PC-3 (cell line): Measurements from ENCODE around the gene ZC4H2. TPM values are rescaled to one million over a fixed set of nuclear protein-coding genes. Genes with fewer than 3 reads are reported as not detected.

Experiments
- ATAC-seq: fragments of 200-7000 bp; cut with Tn5 transposase; 2 replicates; pipeline ENCODE4 v1.9.1; 2020; ENCODE audit warnings: mild to moderate bottlenecking, moderate library complexity
- BruUV-seq: library from RNA; stranded (reverse); fragments of 400-500 nt; replicated peaks from 2 replicates; lab custom pipeline; 2021; lab: Mats Ljungman, UMichigan
- CTCF ChIA-PET: fragments of 300-600 bp; sonication (Branson Sonifier 250); formaldehyde crosslinking; loops from one replicate; lab custom pipeline; 2022; ENCODE audit warnings: antibody characterized with exemption; lab: Charles Lee
- POLR2A ChIA-PET: fragments of 300-600 bp; sonication (Branson Sonifier 250); formaldehyde crosslinking; loops from one replicate; lab custom pipeline; 2022; ENCODE audit warnings: antibody characterized with exemption; ENCODE audit not compliant: unreplicated experiment; lab: Charles Lee
- DNase-seq: peaks from one replicate; pipeline ENCODE4 v3.0.0-alpha.2; 2015
- H2AFZ ChIP-seq: fragments of 300-600 bp; sonication (generic); 2 replicates; pipeline ENCODE4 v1.6.0; 2016; ENCODE audit warnings: antibody characterized with exemption, low read length
- H3F3A ChIP-seq: fragments of 300-600 bp; sonication (generic); one replicate; pipeline ENCODE4 v1.6.0; 2017; ENCODE audit warnings: antibody characterized with exemption, low read length, control low read depth, mild to moderate bottlenecking; ENCODE audit not compliant: unreplicated experiment
- H3K27ac ChIP-seq: fragments of 300-600 bp; sonication (generic); 2 replicates; pipeline ENCODE4 v1.5.1; 2016; ENCODE audit warnings: mild to moderate bottlenecking, low read length
- H3K27me3 ChIP-seq: fragments of 300-600 bp; sonication (generic); 2 replicates; pipeline ENCODE4 v1.6.1; 2016; ENCODE audit warnings: low read length, mixed read lengths
- H3K36me3 ChIP-seq: fragments of 300-600 bp; sonication (generic); 2 replicates; pipeline ENCODE4 v1.6.1; 2016; ENCODE audit warnings: low read depth, mixed run types, low read length, mixed read lengths
- H3K4me1 ChIP-seq: fragments of 300-600 bp; sonication (generic); 2 replicates; pipeline ENCODE4 v1.5.1; 2016; ENCODE audit warnings: low read length; ENCODE audit not compliant: insufficient read depth
- H3K4me2 ChIP-seq: fragments of 300-600 bp; sonication (generic); 2 replicates; pipeline ENCODE4 v1.6.0; 2016; ENCODE audit warnings: low read length
- H3K4me3 ChIP-seq: fragments of 300-600 bp; sonication (generic); 2 replicates; pipeline ENCODE4 v1.5.1; 2016; ENCODE audit warnings: mild to moderate bottlenecking, low read length, mixed read lengths
- H3K79me2 ChIP-seq: fragments of 300-600 bp; sonication (generic); 2 replicates; pipeline ENCODE4 v1.6.1; 2017; ENCODE audit warnings: low read length, mixed read lengths
- H3K9ac ChIP-seq: fragments of 300-600 bp; sonication (generic); 2 replicates; pipeline ENCODE4 v1.6.0; 2016; ENCODE audit warnings: mild to moderate bottlenecking, low read length
- H3K9me2 ChIP-seq: fragments of 300-600 bp; sonication (generic); replicated peaks from 2 replicates; pipeline ENCODE4 v1.6.1; 2016; ENCODE audit warnings: mixed run types, low read length, mixed read lengths
- H3K9me3 ChIP-seq: fragments of 300-600 bp; sonication (generic); 2 replicates; pipeline ENCODE4 v1.6.1; 2016; ENCODE audit warnings: low read length, mixed read lengths
- H4K20me1 ChIP-seq: fragments of 300-600 bp; sonication (generic); 2 replicates; pipeline ENCODE4 v1.6.1; 2016; ENCODE audit warnings: low read length, mixed read lengths
- CTCF ChIP-seq: fragments of 300-600 bp; sonication (generic); conservative IDR thresholded peaks from 2 replicates; pipeline ENCODE4 v1.5.1; 2017; ENCODE audit warnings: antibody characterized with exemption, low read depth, mild to moderate bottlenecking, low read length
- EZH2 ChIP-seq: fragments of 300-600 bp; sonication (generic); IDR thresholded peaks from one replicate; pipeline ENCODE4 v1.6.1; 2017; ENCODE audit warnings: antibody characterized with exemption, mild to moderate bottlenecking, low read length; ENCODE audit not compliant: unreplicated experiment
- EZH2phosphoT487 ChIP-seq: fragments of 300-600 bp; sonication (generic); IDR thresholded peaks from 2 replicates; pipeline ENCODE4 v1.6.1; 2018; ENCODE audit warnings: mild to moderate bottlenecking, antibody characterized with exemption, low read length, borderline replicate concordance
- intact Hi-C: fragments of 100-400 bp; cut with micrococcal nuclease; formaldehyde crosslinking; loops from 2 replicates; pipeline ENCODE4 v1.9.0; 2023
- total RNA-seq: library from RNA; depleted of rRNA; stranded (reverse); fragments of >200 nt; gene quantifications from 2 replicates; pipeline ENCODE4 v1.2.3, GENCODE V29; 2014

ZC4H2 gene
- total RNA-seq, 1 experiment from 2014 or later, result 11.8 TPM

GRCh38 chrX:64976673-64977040, 407 bp upstream of the ZC4H2 start:
- DNase-seq (no peak), ATAC-seq (peak; percentile 3; the same call in 1 of the 2 replicates)
- Histone ChIP-seq H3K27ac (no peak overlapping the region), H3K79me2 (peaks cover 26% of the 10 kb centered on the region), H3K9me2 (no peaks in the 10 kb centered on the region), H3K9ac (no peak overlapping the region), H4K20me1 (no peaks in the 10 kb centered on the region), H3K9me3 (no peaks in the 10 kb centered on the region), H3K27me3 (no peaks in the 10 kb centered on the region), H3F3A (no peaks in the 10 kb centered on the region), H3K4me3 (peak overlapping the region; percentile 85), H3K36me3 (no peaks in the 10 kb centered on the region), H3K4me2 (peak overlapping the region; percentile 91), H2AFZ (peak overlapping the region; percentile 97), H3K4me1 (peaks cover 8% of the 10 kb centered on the region)
- intact Hi-C loops, result loop anchor here (1.0 to 5.0 kb wide), 2 partner anchors 58 to 221 kb away; partner anchors contain the start of gene ZC3H12B
- CTCF ChIA-PET, result interaction anchor here (0.7 kb wide), 1 partner anchor 57 kb away, joined by 4 read pairs; no protein-coding TSS in a partner anchor
- no TSS peak for BruUV-seq
- POLR2A ChIA-PET, result no interaction called here
- TF ChIP-seq CTCF (no peak), EZH2phosphoT487 (no peak), EZH2 (no peak)

DNA sequence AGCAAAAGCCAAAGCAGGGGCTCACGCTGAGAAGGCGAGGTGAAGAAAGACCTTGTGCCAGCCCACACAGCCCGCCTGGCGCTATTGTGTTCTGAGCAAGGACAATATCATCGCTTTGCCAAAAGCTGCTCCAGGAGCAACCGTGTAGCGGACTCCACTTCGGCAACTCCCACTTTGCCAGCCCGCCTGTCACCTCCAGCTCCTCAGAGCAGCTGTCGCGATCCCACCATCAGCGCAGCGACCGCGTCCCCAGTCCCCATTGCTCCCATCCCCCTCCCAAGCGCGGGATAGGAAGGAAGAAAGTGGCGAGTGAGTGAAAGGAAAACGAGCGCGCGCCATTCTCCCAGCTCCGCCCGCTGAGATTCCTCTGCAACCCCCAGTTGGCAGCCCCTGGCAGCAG, 759 bp downstream of the ZC4H2 start:
- Histone ChIP-seq H3F3A (no peaks in the 10 kb centered on the region), H4K20me1 (no peaks in the 10 kb centered on the region), H3K36me3 (no peaks in the 10 kb centered on the region), H3K9me3 (no peaks in the 10 kb centered on the region), H3K27me3 (no peaks in the 10 kb centered on the region), H3K4me1 (peaks cover 8% of the 10 kb centered on the region), H2AFZ (peak overlapping the region; percentile 97), H3K79me2 (peaks cover 26% of the 10 kb centered on the region), H3K4me2 (peak overlapping the region; percentile 91), H3K4me3 (peak overlapping the region; percentile 85), H3K9me2 (no peaks in the 10 kb centered on the region), H3K27ac (no peak overlapping the region), H3K9ac (peak overlapping the region; percentile 57)
- ATAC-seq, result peak; percentile 49
- TF ChIP-seq CTCF, result no peak
- TF ChIP-seq EZH2, result no peak
- TF ChIP-seq EZH2phosphoT487, result no peak
- no TSS peak for BruUV-seq
- CTCF ChIA-PET, result interaction anchor here (0.8 kb wide), 1 partner anchor 221 kb away, joined by 3 read pairs; no protein-coding TSS in a partner anchor
- peak; percentile 42 for DNase-seq
- POLR2A ChIA-PET, result no interaction called here
- intact Hi-C loops, result loop anchor here (5.0 kb wide), 1 partner anchor 222 kb away; no protein-coding TSS in a partner anchor

GRCh38 chrX:64925480-64925879, 50.8 kb downstream of the ZC4H2 start:
- ATAC-seq (no peak), DNase-seq (no peak)
- Histone ChIP-seq H3K4me3 (no peak overlapping the region), H2AFZ (no peak overlapping the region), H3K9me2 (no peaks in the 10 kb centered on the region), H4K20me1 (no peaks in the 10 kb centered on the region), H3K9ac (no peak overlapping the region), H3K36me3 (no peaks in the 10 kb centered on the region), H3F3A (no peaks in the 10 kb centered on the region), H3K27me3 (no peaks in the 10 kb centered on the region), H3K9me3 (no peaks in the 10 kb centered on the region), H3K4me1 (no peaks in the 10 kb centered on the region), H3K4me2 (no peak overlapping the region), H3K79me2 (no peaks in the 10 kb centered on the region), H3K27ac (no peak overlapping the region)
- ChIA-PET POLR2A (no interaction called here), CTCF (no interaction called here)
- intact Hi-C loops, result no loop called here
- BruUV-seq, result no TSS peak
- TF ChIP-seq EZH2 (no peak), EZH2phosphoT487 (no peak), CTCF (no peak)
